ENCODE results near the gene RNF144A.

GRCh38 chr2:6906165-6906741 lies 11.0 kb upstream of the RNF144A start:
- TF ChIP-seq CTCF (IDR thresholded peaks at IDR 0.05), result no peak
- no peak for TF ChIP-seq JUND (IDR thresholded peaks at IDR 0.05)
- TF ChIP-seq RCOR1 (IDR thresholded peaks at IDR 0.05; ENCODE audit: low read length), result no peak
- no peak for TF ChIP-seq PBX3 (IDR thresholded peaks at IDR 0.05)
- no peak for TF ChIP-seq EP300 (IDR thresholded peaks at IDR 0.05; ENCODE audit: borderline replicate concordance in 1 of 2, low read depth in 1 of 2, low read length in 1 of 2)
- TF ChIP-seq EZH2phosphoT487 (IDR thresholded peaks at IDR 0.05; ENCODE audit: borderline replicate concordance, low read depth), result no peak
- no peak for TF ChIP-seq YY1 (IDR thresholded peaks at IDR 0.05; ENCODE audit: low read depth)
- TF ChIP-seq MXI1 (IDR thresholded peaks at IDR 0.05; ENCODE audit: low read depth, low read length), result no peak
- TF ChIP-seq RAD21 (IDR thresholded peaks at IDR 0.05; ENCODE audit: low read length), result no peak
